ENCODE results near the gene PKM.

The PKM gene

GRCh38 chr15:72166716-72167417 lies 64.1 kb downstream of the PKM start:
- in situ Hi-C loops (cut with MboI; ENCODE audit: low sequenced_read_pairs, unreplicated experiment) = loop anchor here (25.0 kb wide), 1 partner anchor 705 kb away; no protein-coding TSS in a partner anchor
- TF ChIP-seq CTCF (IDR thresholded peaks at IDR 0.05; ENCODE audit: borderline replicate concordance, control extremely low read depth, extremely low read depth, insufficient read depth, missing control alignments) = no peak
- peak; percentile 11 for DNase-seq (ENCODE audit: low spot score)

- no peak for TF ChIP-seq CTCF (IDR thresholded peaks at IDR 0.05; ENCODE audit: borderline replicate concordance, control extremely low read depth, extremely low read depth, insufficient read depth, missing control alignments)
- in situ Hi-C loops (cut with MboI; ENCODE audit: low sequenced_read_pairs, unreplicated experiment) = loop anchor here (25.0 kb wide), 1 partner anchor 701 kb away; no protein-coding TSS in a partner anchor
- DNase-seq (ENCODE audit: low spot score) = no peak
Measured at GRCh38 chr15:72163719-72164118, 67.3 kb downstream of the PKM start.

GRCh38 chr15:72162569-72162968 lies 68.4 kb downstream of the PKM start:
- no peak for DNase-seq (ENCODE audit: low spot score)
- in situ Hi-C loops (cut with MboI; ENCODE audit: low sequenced_read_pairs, unreplicated experiment) = loop anchor here (25.0 kb wide), 1 partner anchor 700 kb away; no protein-coding TSS in a partner anchor
- TF ChIP-seq CTCF (IDR thresholded peaks at IDR 0.05; ENCODE audit: borderline replicate concordance, control extremely low read depth, extremely low read depth, insufficient read depth, missing control alignments) = no peak

- DNase-seq (ENCODE audit: low spot score) = no peak
- TF ChIP-seq CTCF (IDR thresholded peaks at IDR 0.05; ENCODE audit: borderline replicate concordance, control extremely low read depth, extremely low read depth, insufficient read depth, missing control alignments) = no peak
- in situ Hi-C loops (cut with MboI; ENCODE audit: low sequenced_read_pairs, unreplicated experiment) = loop anchor here (25.0 kb wide), 1 partner anchor 699 kb away; no protein-coding TSS in a partner anchor
Measured at GRCh38 chr15:72161361-72162132, 69.4 kb downstream of the PKM start.

GRCh38 chr15:72160696-72161245 lies 70.2 kb downstream of the PKM start:
- DNase-seq (ENCODE audit: low spot score) = no peak
- no peak for TF ChIP-seq CTCF (IDR thresholded peaks at IDR 0.05; ENCODE audit: borderline replicate concordance, control extremely low read depth, extremely low read depth, insufficient read depth, missing control alignments)
- in situ Hi-C loops (cut with MboI; ENCODE audit: low sequenced_read_pairs, unreplicated experiment) = loop anchor here (25.0 kb wide), 1 partner anchor 698 kb away; no protein-coding TSS in a partner anchor

- in situ Hi-C loops (cut with MboI; ENCODE audit: low sequenced_read_pairs, unreplicated experiment) = loop anchor here (5.0 to 25.0 kb wide), 3 partner anchors 350 to 695 kb away; no protein-coding TSS in a partner anchor
- DNase-seq (ENCODE audit: low spot score) = no peak
- TF ChIP-seq CTCF (IDR thresholded peaks at IDR 0.05; ENCODE audit: borderline replicate concordance, control extremely low read depth, extremely low read depth, insufficient read depth, missing control alignments) = no peak
Measured at GRCh38 chr15:72156928-72157327, 74.1 kb downstream of the PKM start.

Measured in GM13976 (cell line).